ENCODE data around the gene CLEC4F. TPM values are rescaled to one million over a fixed set of nuclear protein-coding genes. Genes with fewer than 3 reads are reported as not detected.
A peak's percentile ranks its signal among the peaks of the same experiment; 100 is the strongest.

Gene CLEC4F
- total RNA-seq, 1 experiment from 2014 or later: not detected

DNA sequence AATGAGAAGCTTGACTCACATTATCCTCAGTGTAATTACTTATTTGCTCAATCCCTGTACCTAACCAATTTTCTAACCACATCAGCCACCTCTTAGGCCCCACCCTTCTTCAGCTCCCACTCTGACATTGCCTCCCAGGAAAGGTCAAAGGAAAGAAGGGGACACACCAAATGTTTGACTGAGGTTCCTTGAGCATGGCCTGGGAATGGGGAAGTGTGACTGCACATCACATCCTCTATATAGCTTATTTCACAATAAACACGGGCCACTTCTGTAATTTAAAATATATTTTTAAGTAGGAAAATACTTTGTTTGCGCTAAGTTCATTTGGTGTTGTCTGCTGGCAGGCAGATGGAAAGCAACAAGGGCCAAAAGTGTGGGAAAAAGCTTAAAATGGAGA, 26.9 kb downstream of the CLEC4F start:
- Histone ChIP-seq H3K4me3 (ENCODE audit: low read depth, low read length) (no peak overlapping the region), H3K36me3 (ENCODE audit: control insufficient read depth, insufficient read depth, low read length) (no peaks in the 10 kb centered on the region), H3K4me1 (no peaks in the 10 kb centered on the region), H3K9me3 (no peaks in the 10 kb centered on the region), H3K27me3 (replicated peaks; ENCODE audit: control insufficient read depth, insufficient read depth, low read length) (no peaks in the 10 kb centered on the region)
- Mint-ChIP-seq H3K9me3 (ENCODE audit: unreplicated experiment) (no peaks in the 10 kb centered on the region), H3K27me3 (ENCODE audit: insufficient read depth, unreplicated experiment) (peaks cover 21% of the 10 kb centered on the region), H3K27ac (ENCODE audit: unreplicated experiment) (no peak overlapping the region), H3K36me3 (ENCODE audit: insufficient read depth, unreplicated experiment) (no peaks in the 10 kb centered on the region), H3K4me1 (ENCODE audit: low read depth, unreplicated experiment) (no peaks in the 10 kb centered on the region), H3K4me3 (ENCODE audit: unreplicated experiment) (no peak overlapping the region)
- intact Hi-C loops (cut with micrococcal nuclease; ENCODE audit: unreplicated experiment): no loop called here
- POLR2A ChIA-PET: no interaction called here
- no peak for DNase-seq
- TF ChIP-seq, protein P1, sequence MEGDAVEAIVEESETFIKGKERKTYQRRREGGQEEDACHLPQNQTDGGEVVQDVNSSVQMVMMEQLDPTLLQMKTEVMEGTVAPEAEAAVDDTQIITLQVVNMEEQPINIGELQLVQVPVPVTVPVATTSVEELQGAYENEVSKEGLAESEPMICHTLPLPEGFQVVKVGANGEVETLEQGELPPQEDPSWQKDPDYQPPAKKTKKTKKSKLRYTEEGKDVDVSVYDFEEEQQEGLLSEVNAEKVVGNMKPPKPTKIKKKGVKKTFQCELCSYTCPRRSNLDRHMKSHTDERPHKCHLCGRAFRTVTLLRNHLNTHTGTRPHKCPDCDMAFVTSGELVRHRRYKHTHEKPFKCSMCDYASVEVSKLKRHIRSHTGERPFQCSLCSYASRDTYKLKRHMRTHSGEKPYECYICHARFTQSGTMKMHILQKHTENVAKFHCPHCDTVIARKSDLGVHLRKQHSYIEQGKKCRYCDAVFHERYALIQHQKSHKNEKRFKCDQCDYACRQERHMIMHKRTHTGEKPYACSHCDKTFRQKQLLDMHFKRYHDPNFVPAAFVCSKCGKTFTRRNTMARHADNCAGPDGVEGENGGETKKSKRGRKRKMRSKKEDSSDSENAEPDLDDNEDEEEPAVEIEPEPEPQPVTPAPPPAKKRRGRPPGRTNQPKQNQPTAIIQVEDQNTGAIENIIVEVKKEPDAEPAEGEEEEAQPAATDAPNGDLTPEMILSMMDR (IDR thresholded peaks at IDR 0.05; ENCODE audit: insufficient read depth in 1 of 2, low read depth in 1 of 2, low read length in 1 of 2, severe bottlenecking in 1 of 2, unreplicated experiment in 1 of 2): no peak
- no TSS peak for BruUV-seq (replicated peaks)
- CTCF ChIA-PET: no interaction called here

DNA sequence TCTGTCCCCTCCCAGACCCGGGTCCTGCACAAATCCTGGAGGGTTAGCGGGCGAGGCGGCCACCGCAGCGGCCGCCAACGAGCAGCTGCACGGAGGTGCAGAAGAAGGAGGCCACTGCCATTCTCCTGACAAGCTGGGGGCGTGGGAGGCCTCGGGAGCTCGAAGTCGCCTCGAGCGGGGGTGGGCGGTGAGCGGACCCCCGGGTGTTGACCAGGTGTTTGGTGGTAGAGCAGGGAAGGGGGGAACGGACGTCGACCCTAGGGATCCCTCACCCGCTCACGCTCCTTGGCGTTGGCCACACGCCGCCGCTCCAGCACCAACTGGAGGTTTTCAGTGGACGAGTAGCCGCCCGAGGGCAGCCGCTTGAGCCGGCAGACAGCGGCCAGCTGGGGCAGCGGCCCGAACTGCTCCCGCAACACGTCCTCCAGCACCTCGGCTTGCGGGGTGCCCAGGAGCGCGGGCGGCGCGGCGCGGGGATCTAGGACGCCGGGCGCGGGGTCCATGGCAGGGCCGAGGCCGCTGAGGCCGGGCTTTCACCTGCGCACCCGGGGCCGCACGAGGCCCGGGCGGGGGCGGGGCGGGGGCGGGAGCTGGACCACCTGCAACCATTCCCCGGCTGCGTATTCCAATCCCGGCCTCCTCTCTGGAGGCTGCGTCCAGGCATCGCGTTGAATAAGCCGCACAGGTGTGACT, 30.1 kb downstream of the CLEC4F start, which contains the start of gene FIGLA:
Gene FIGLA, minus strand, starts transcription at position 508 of the 693 bp plus-strand sequence. Its CDS starts 5 bp downstream, at position 503.
- Mint-ChIP-seq H3K36me3 (ENCODE audit: insufficient read depth, unreplicated experiment) (no peaks in the 10 kb centered on the region), H3K4me1 (ENCODE audit: low read depth, unreplicated experiment) (no peaks in the 10 kb centered on the region), H3K4me3 (ENCODE audit: unreplicated experiment) (no peak within 1 kb of the TSS), H3K9me3 (ENCODE audit: unreplicated experiment) (no peaks in the 10 kb centered on the region), H3K27ac (ENCODE audit: unreplicated experiment) (no peak within 1 kb of the TSS), H3K27me3 (ENCODE audit: insufficient read depth, unreplicated experiment) (peaks cover 27% of the 10 kb centered on the region)
- POLR2A ChIA-PET: no interaction called here
- no peaks in the 10 kb centered on the region for H3K36me3 ChIP-seq (ENCODE audit: control insufficient read depth, insufficient read depth, low read length)
- TF ChIP-seq, protein P1 (IDR thresholded peaks at IDR 0.05; ENCODE audit: insufficient read depth in 1 of 2, low read depth in 1 of 2, low read length in 1 of 2, severe bottlenecking in 1 of 2, unreplicated experiment in 1 of 2): no peak
- H3K9me3 ChIP-seq: no peaks in the 10 kb centered on the region
- no peak within 1 kb of the TSS for H3K4me3 ChIP-seq (ENCODE audit: low read depth, low read length)
- no peak for DNase-seq
- no TSS peak for BruUV-seq (replicated peaks)
- H3K4me1 ChIP-seq: no peaks in the 10 kb centered on the region
- CTCF ChIA-PET: no interaction called here
- intact Hi-C loops (cut with micrococcal nuclease; ENCODE audit: unreplicated experiment): no loop called here
- 0 out of 2 replicates have a peak, but pooled peaks cover 1% of the 10 kb centered on the region for H3K27me3 ChIP-seq (replicated peaks; ENCODE audit: control insufficient read depth, insufficient read depth, low read length)

DNA sequence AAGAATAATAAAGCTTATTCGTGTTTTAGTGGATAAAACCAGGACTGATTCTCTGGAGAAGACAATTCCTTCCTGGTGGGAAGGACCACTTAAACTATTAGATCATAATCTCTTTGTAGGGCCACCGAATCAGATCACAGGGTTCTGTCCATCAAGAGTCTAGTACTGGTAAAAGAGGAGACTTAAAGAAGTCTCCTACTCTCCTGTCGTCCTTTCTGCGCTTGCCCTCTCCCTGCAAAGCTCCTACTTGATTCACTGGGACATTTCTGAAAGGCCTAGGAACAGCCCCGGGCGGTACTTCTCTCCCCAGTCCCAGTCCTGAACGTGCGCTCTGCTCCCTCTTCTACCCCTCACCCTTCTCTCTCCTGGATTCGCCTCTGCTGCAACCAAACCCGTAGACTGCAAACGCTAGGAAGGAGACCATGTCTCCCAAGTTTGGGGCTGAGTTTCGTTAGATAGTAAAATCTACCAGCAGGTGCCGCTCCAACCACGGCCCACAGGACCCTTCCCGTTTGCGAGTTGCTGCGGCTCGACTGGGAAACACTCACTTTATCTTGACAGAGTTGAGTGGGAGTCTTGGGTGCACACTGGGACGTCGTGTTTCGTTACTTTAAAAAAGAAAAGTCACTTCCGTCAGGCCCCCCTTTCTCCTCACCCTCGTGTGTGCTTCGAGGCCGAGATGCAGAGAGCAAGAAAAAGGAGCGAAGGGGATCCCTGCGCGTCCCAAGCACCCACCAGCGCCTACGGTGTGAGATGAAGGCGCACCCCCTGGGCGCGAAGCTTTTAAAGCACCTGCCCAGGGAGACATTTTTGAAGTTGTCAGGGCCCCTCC, 30.9 kb downstream of the CLEC4F start:
- no peak overlapping the region for H3K27ac Mint-ChIP-seq (ENCODE audit: unreplicated experiment)
- no peaks in the 10 kb centered on the region for H3K9me3 ChIP-seq
- POLR2A ChIA-PET: no interaction called here

More for the DNA sequence above, 30.9 kb downstream of the CLEC4F start:
- H3K36me3 Mint-ChIP-seq (ENCODE audit: insufficient read depth, unreplicated experiment): no peaks in the 10 kb centered on the region
- Histone ChIP-seq H3K27me3 (replicated peaks; ENCODE audit: control insufficient read depth, insufficient read depth, low read length) (0 out of 2 replicates have a peak, but pooled peaks cover 1% of the 10 kb centered on the region), H3K4me1 (no peaks in the 10 kb centered on the region), H3K36me3 (ENCODE audit: control insufficient read depth, insufficient read depth, low read length) (no peaks in the 10 kb centered on the region), H3K4me3 (ENCODE audit: low read depth, low read length) (no peak overlapping the region)
- H3K4me1 Mint-ChIP-seq (ENCODE audit: low read depth, unreplicated experiment): no peaks in the 10 kb centered on the region
- peaks cover 27% of the 10 kb centered on the region for H3K27me3 Mint-ChIP-seq (ENCODE audit: insufficient read depth, unreplicated experiment)
- no TSS peak for BruUV-seq (replicated peaks)
- CTCF ChIA-PET: interaction anchor here (0.5 kb wide), 1 partner anchor 41 kb away, joined by 3 read pairs; no protein-coding TSS in a partner anchor
- TF ChIP-seq, protein P1 (IDR thresholded peaks at IDR 0.05; ENCODE audit: insufficient read depth in 1 of 2, low read depth in 1 of 2, low read length in 1 of 2, severe bottlenecking in 1 of 2, unreplicated experiment in 1 of 2): peak; percentile 71 to 72
- H3K4me3 Mint-ChIP-seq (ENCODE audit: unreplicated experiment): no peak overlapping the region
- peak; percentile 63 to 64 for DNase-seq
- intact Hi-C loops (cut with micrococcal nuclease; ENCODE audit: unreplicated experiment): loop anchor here (1.0 to 5.0 kb wide), 4 partner anchors 73 to 487 kb away; partner anchors contain the start of genes ANKRD53 and FAM136A
- H3K9me3 Mint-ChIP-seq (ENCODE audit: unreplicated experiment): no peaks in the 10 kb centered on the region

Data from Caco-2 (cell line).